ENCODE results near the gene FCER1A.
"Not testable (repeated sequence)": the region's sequence is repeated elsewhere in the genome, so short reads cannot be mapped to it uniquely, and the experiment has no call there.

Gene FCER1A

GRCh38 chr1:159349374-159349773, 47.2 kb downstream of the FCER1A start:
- not testable (repeated sequence) for DNase-seq

GRCh38 chr1:159352436-159352835, 50.3 kb downstream of the FCER1A start:
- DNase-seq = no peak
